Measurements from ENCODE around the gene SULT1E1.
"Not testable (repeated sequence)": the region's sequence is repeated elsewhere in the genome, so short reads cannot be mapped to it uniquely, and the experiment has no call there.

Gene SULT1E1

DNA sequence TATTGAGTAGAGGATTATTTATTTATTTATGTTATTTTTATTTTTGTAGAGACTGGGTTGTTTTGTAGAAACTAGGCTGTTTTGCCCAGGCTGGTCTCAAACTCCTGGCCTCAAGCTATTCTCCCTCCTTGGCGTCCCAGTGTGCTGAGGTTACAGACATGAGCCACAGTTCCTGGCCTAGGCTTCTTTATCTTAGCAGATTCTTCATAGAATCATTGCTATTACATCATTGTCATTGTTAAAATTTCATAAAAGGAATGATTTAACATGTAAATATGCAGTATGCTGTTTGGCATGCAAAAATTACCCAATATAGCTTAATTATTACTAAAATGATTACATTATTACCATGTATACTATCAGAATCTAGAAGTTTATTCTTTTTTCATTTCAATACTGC is 24.2 kb downstream of the SULT1E1 start:
- Mint-ChIP-seq H3K27ac (ENCODE audit: low read depth) (no peak overlapping the region), H3K4me3 (no peak overlapping the region), H3K9me3 (peaks cover 6% of the 10 kb centered on the region), H3K27me3 (no peaks in the 10 kb centered on the region), H3K4me1 (peaks cover 5% of the 10 kb centered on the region), H3K36me3 (ENCODE audit: insufficient read depth) (peaks cover 3% of the 10 kb centered on the region)
- DNase-seq (ENCODE audit: low spot score in 2 of 2) = no peak
- ATAC-seq (replicated peaks; ENCODE audit: extremely low read depth, poor library complexity, severe bottlenecking) = no peak

DNA sequence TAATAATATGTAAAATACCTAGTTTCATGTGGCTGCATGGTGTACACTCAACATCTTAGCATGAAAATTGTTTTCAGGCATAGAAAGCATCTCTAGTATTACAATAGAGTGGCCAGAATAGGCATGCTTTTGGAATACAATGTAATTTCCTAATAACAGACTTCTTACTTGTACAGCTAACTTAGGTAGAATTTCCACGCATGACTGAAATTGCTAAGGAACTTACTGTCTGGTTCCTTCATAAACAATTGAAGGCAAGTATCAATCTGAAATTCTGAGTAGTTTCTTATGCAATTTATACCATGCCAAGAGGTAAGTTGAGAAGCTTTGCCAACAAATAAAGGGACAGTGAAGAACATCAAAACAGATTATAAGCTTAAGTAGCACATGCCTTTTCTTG is 26.7 kb downstream of the SULT1E1 start:
- Mint-ChIP-seq H3K4me1 (peaks cover 5% of the 10 kb centered on the region), H3K27ac (ENCODE audit: low read depth) (no peak overlapping the region), H3K9me3 (peaks cover 14% of the 10 kb centered on the region), H3K27me3 (no peaks in the 10 kb centered on the region), H3K4me3 (no peak overlapping the region), H3K36me3 (ENCODE audit: insufficient read depth) (peaks cover 3% of the 10 kb centered on the region)
- ATAC-seq (replicated peaks; ENCODE audit: extremely low read depth, poor library complexity, severe bottlenecking) (no peak), DNase-seq (ENCODE audit: low spot score in 2 of 2) (no peak)

GRCh38 chr4:69832326-69833030 is 27.5 kb downstream of the SULT1E1 start:
- DNase-seq (ENCODE audit: low spot score in 2 of 2) (no peak), ATAC-seq (replicated peaks; ENCODE audit: extremely low read depth, poor library complexity, severe bottlenecking) (no peak)
- Mint-ChIP-seq H3K4me1 (peaks cover 5% of the 10 kb centered on the region), H3K36me3 (ENCODE audit: insufficient read depth) (peaks cover 3% of the 10 kb centered on the region), H3K27ac (ENCODE audit: low read depth) (no peak overlapping the region), H3K4me3 (no peak overlapping the region), H3K27me3 (no peaks in the 10 kb centered on the region), H3K9me3 (peaks cover 14% of the 10 kb centered on the region)

GRCh38 chr4:69831646-69832325 is 28.2 kb downstream of the SULT1E1 start:
- Mint-ChIP-seq H3K36me3 (ENCODE audit: insufficient read depth) (peaks cover 3% of the 10 kb centered on the region), H3K9me3 (peaks cover 14% of the 10 kb centered on the region), H3K4me3 (peak overlapping the region; percentile 65), H3K27me3 (no peaks in the 10 kb centered on the region), H3K4me1 (peaks cover 5% of the 10 kb centered on the region), H3K27ac (ENCODE audit: low read depth) (peak overlapping the region; percentile 29)
- ATAC-seq (replicated peaks; ENCODE audit: extremely low read depth, poor library complexity, severe bottlenecking) (peak; percentile 76), DNase-seq (ENCODE audit: low spot score in 2 of 2) (no peak)

GRCh38 chr4:69831270-69831627 is 28.7 kb downstream of the SULT1E1 start:
- Mint-ChIP-seq H3K4me1 (peaks cover 5% of the 10 kb centered on the region), H3K9me3 (peaks cover 14% of the 10 kb centered on the region), H3K27ac (ENCODE audit: low read depth) (no peak overlapping the region), H3K36me3 (ENCODE audit: insufficient read depth) (peaks cover 3% of the 10 kb centered on the region), H3K4me3 (peak overlapping the region; percentile 65), H3K27me3 (no peaks in the 10 kb centered on the region)
- no peak for ATAC-seq (replicated peaks; ENCODE audit: extremely low read depth, poor library complexity, severe bottlenecking)
- DNase-seq (ENCODE audit: low spot score in 2 of 2) = no peak

DNA sequence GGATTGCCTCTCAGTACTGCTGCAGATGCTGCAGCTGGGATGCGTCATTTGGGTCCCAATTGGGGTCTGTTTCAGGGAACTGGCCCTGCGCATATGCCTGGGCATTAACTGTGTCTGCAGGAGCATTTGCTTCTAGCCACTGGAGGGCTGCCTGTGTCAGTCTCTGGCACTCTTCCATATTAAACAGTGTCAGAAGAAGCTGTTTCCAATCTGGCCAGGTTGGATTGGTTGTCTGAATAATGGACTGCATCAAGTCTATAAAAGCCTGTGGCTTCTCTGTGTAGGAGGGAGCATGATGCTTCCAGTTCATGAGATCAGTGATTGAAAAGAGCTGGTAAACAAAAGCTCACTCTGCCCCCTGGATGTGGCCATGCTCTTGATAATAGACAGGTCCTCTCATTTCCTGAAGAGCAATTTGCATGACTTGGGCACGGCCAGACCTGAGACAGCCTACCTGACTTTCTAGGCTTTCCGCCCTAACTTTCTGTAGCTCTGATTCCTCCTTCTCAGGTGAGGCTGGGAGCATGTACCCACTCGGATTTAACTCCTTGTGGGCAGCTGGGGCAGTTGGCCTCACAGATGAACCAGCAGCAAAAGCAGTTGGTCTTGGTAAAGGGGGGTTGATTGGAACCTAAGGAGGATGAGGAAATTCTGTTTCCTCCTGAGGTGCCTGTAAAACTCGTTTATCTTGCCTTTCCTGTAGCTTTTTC is 29.2 kb downstream of the SULT1E1 start:
- H3K27me3 Mint-ChIP-seq = no peaks in the 10 kb centered on the region
- no peak for ATAC-seq (replicated peaks; ENCODE audit: extremely low read depth, poor library complexity, severe bottlenecking)
- no peak for DNase-seq (ENCODE audit: low spot score in 2 of 2)
- H3K4me1 Mint-ChIP-seq = peaks cover 5% of the 10 kb centered on the region
- H3K9me3 Mint-ChIP-seq = peaks cover 14% of the 10 kb centered on the region
- H3K27ac Mint-ChIP-seq (ENCODE audit: low read depth) = no peak overlapping the region
- no peak overlapping the region for H3K4me3 Mint-ChIP-seq
- peaks cover 3% of the 10 kb centered on the region for H3K36me3 Mint-ChIP-seq (ENCODE audit: insufficient read depth)

DNA sequence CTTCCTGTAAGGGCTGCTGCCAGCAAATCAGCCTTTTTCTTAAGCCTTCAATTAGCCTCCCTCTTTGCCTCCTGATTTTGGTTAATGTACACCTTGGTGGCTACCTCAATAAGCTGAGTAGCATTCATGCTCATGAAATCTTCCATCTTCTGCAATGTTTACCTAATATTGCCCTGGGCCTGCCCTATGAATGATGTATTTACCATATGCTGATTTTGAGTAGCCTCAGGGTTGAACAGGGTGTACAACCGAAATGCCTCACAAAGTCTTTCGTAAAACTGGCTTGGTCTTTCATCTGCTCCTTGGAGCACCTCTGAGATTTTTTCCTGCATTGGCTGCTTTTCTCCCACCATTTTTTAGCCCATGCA is 29.8 kb downstream of the SULT1E1 start:
- H3K4me1 Mint-ChIP-seq = peaks cover 5% of the 10 kb centered on the region
- H3K36me3 Mint-ChIP-seq (ENCODE audit: insufficient read depth) = peaks cover 3% of the 10 kb centered on the region
- no peak overlapping the region for H3K27ac Mint-ChIP-seq (ENCODE audit: low read depth)
- H3K4me3 Mint-ChIP-seq = no peak overlapping the region
- ATAC-seq (replicated peaks; ENCODE audit: extremely low read depth, poor library complexity, severe bottlenecking) (no peak), DNase-seq (ENCODE audit: low spot score in 2 of 2) (no peak)
- H3K27me3 Mint-ChIP-seq = no peaks in the 10 kb centered on the region
- peaks cover 14% of the 10 kb centered on the region for H3K9me3 Mint-ChIP-seq

GRCh38 chr4:69829678-69830077 is 30.3 kb downstream of the SULT1E1 start:
- peaks cover 3% of the 10 kb centered on the region for H3K36me3 Mint-ChIP-seq (ENCODE audit: insufficient read depth)
- peaks cover 5% of the 10 kb centered on the region for H3K4me1 Mint-ChIP-seq
- no peaks in the 10 kb centered on the region for H3K27me3 Mint-ChIP-seq
- no peak overlapping the region for H3K4me3 Mint-ChIP-seq
- H3K27ac Mint-ChIP-seq (ENCODE audit: low read depth) = no peak overlapping the region
- H3K9me3 Mint-ChIP-seq = peaks cover 14% of the 10 kb centered on the region
- ATAC-seq (replicated peaks; ENCODE audit: extremely low read depth, poor library complexity, severe bottlenecking) (no peak), DNase-seq (ENCODE audit: low spot score in 2 of 2) (no peak)

DNA sequence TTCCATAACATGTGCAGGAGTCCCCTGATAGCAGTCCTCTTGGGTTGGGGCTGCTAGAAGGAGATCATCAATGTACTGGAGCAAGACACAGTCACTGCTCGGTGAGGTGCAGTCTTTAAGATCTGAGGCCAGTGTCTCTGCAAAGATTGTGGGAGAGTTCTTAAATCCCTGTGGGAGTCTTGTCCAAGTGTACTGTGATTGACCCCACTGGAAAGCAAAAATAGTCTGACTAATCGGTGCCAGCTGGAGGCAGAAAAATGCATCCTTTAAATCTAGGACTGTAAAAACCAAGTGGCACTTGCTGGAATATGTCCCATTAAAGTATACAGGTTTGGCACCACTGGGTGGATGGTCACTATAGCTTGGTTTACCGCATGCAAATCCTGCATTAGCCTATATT is 31.1 kb downstream of the SULT1E1 start:
- DNase-seq (ENCODE audit: low spot score in 2 of 2) = no peak
- no peak overlapping the region for H3K4me3 Mint-ChIP-seq
- H3K36me3 Mint-ChIP-seq (ENCODE audit: insufficient read depth) = peaks cover 3% of the 10 kb centered on the region
- ATAC-seq (replicated peaks; ENCODE audit: extremely low read depth, poor library complexity, severe bottlenecking) = no peak
- H3K27me3 Mint-ChIP-seq = no peaks in the 10 kb centered on the region
- no peak overlapping the region for H3K27ac Mint-ChIP-seq (ENCODE audit: low read depth)
- H3K9me3 Mint-ChIP-seq = peaks cover 14% of the 10 kb centered on the region
- H3K4me1 Mint-ChIP-seq = peaks cover 5% of the 10 kb centered on the region

DNA sequence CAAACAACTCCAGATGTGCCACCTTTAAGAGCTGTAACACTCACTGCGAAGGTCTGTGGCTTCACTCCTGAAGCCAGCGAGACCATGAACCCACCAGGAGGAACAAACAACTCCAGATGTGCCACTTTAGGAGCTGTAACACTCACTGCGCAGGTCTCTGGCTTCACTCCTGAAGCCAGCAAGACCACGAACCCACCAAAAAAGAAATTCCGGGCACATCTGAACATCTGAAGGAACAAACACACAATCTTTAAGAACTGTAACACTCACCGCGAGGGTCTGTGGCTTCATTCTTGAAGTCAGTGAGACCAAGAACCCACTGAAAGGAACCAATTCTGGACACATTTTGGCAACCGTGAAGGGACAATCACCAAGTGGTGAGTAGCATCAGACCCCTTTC is 34.9 kb downstream of the SULT1E1 start:
- not testable (repeated sequence) for H3K9me3 Mint-ChIP-seq; ATAC-seq (replicated peaks; ENCODE audit: extremely low read depth, poor library complexity, severe bottlenecking); H3K27ac Mint-ChIP-seq (ENCODE audit: low read depth); DNase-seq (ENCODE audit: low spot score in 2 of 2); H3K4me3 Mint-ChIP-seq; H3K36me3 Mint-ChIP-seq (ENCODE audit: insufficient read depth); H3K4me1 Mint-ChIP-seq; H3K27me3 Mint-ChIP-seq

- H3K9me3 Mint-ChIP-seq = no peaks in the 10 kb centered on the region
- no peaks in the 10 kb centered on the region for H3K36me3 Mint-ChIP-seq (ENCODE audit: insufficient read depth)
- ATAC-seq (replicated peaks; ENCODE audit: extremely low read depth, poor library complexity, severe bottlenecking) (peak; percentile 43), DNase-seq (ENCODE audit: low spot score in 2 of 2) (no peak)
- no peak overlapping the region for H3K27ac Mint-ChIP-seq (ENCODE audit: low read depth)
- H3K4me3 Mint-ChIP-seq = no peak overlapping the region
- no peaks in the 10 kb centered on the region for H3K4me1 Mint-ChIP-seq
- H3K27me3 Mint-ChIP-seq = no peaks in the 10 kb centered on the region
These were observed 36.3 kb downstream of the SULT1E1 start for GRCh38 chr4:69823481-69824186.

- H3K27ac Mint-ChIP-seq (ENCODE audit: low read depth) = no peak overlapping the region
These were observed 36.9 kb downstream of the SULT1E1 start for GRCh38 chr4:69823048-69823447.

More at GRCh38 chr4:69823048-69823447, 36.9 kb downstream of the SULT1E1 start:
- Mint-ChIP-seq H3K9me3 (no peaks in the 10 kb centered on the region), H3K4me3 (no peak overlapping the region), H3K27me3 (no peaks in the 10 kb centered on the region), H3K4me1 (no peaks in the 10 kb centered on the region), H3K36me3 (ENCODE audit: insufficient read depth) (no peaks in the 10 kb centered on the region)
- ATAC-seq (replicated peaks; ENCODE audit: extremely low read depth, poor library complexity, severe bottlenecking) = no peak
- no peak for DNase-seq (ENCODE audit: low spot score in 2 of 2)
